Measurements from ENCODE around the gene BRD1.
"Not testable (repeated sequence)": the region's sequence is repeated elsewhere in the genome, so short reads cannot be mapped to it uniquely, and the experiment has no call there.

The BRD1 gene

GRCh38 chr22:49825944-49826602, 1.6 kb downstream of the BRD1 start:
- no peak for DNase-seq

- DNase-seq: no peak
These were observed 2.2 kb downstream of the BRD1 start for GRCh38 chr22:49825436-49825835.

DNA sequence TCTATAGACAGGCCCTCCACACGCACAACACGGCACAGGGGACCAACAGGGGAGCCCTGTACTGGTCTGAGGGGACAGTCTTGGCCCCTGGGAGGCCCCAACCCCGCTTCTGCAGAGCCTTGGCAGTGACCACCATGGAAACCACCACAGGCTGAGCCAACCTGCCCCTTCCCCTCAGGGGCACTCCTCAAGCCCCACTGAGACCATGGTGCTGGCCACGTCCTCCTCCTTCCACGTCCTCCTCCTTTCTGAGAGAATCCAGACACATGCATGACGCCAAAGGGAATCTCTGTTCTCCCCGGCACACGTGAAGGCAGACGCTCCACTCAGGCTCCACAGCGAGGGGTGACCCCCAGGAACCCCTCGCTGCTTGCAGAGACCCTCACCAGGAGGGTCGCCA, 2.7 kb downstream of the BRD1 start:
- no peak for DNase-seq

GRCh38 chr22:49824185-49824925, 3.3 kb downstream of the BRD1 start:
- no peak for DNase-seq

DNA sequence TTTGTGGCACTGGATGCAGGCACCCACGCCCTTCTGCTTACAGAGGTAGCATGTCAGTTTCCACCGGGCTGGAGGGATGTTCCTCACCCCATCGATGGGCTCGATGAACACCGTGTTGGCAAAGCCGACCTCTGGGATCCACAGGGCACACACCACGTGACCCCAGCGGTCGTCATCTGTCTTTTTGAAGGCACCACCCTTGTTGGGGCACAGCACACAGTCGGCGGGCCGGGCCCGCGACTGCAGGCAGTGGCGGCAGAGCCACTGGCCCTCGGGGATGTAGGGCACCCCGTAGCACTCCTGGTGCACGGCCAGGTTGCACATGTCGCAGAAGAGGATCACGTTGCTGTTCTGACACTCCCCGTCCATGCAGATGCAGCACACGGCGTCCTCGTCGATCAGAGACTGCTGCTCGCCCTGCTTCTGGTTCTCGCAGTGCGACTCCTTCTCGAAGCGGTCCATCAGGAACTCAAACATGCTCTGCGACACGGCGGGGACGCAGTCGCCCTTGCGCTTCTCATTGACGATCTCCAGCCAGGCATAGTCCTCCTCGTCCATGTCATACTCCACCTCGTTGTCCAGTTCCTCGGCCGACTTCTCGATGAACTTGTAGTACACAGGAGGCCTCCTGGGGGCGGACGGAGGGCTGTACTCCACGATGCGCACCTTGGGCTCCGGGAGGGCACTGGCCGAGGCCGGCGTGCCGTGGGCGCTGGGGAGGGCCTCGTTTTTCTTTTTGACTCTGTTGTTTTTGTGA, 4.2 kb downstream of the BRD1 start:
- no peak for DNase-seq

- not testable (repeated sequence) for DNase-seq
These were observed 5.9 kb downstream of the BRD1 start for GRCh38 chr22:49821741-49822140.

- DNase-seq: no peak
These were observed 6.7 kb downstream of the BRD1 start for GRCh38 chr22:49820984-49821383.

DNA sequence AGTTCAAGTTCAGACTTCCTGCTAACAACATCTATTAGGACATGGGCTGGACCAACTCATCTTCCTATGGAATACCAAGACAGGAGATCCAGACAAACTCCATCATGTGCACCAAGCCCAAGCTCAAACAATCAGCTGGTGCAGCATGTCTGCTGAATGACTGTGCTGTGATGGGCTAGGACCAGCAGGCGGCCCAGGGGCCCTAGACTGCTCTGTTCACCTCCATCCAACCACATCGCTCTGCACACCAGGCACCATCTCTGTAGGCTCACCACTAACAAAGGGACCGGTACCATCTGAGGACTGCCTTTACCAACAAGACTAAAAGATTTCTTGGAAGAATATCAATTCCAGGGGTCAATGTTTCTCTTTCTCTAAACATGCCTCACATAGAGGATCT, 10.3 kb downstream of the BRD1 start:
- DNase-seq: no peak

DNA sequence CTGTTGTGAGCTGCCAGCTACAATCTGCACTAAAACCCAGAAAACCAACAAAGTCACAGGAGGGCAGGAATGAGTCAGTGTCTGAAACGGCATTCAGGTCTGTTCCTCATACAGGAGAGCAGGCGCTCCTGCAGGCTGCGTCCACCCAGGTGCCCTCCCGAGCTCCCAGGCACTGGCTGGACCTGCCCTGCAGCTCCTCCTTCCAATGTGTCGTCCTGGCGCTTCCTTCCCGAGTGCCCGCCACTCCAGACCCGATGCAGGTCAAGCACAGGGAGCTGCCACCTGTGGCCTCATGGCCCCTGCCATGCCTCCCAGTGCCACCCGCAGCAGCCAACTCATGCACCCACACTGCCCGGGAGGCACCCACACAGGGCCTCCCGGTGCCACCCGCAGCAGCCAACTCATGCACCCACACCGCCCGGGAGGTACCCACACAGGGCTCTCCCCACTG, 12.0 kb downstream of the BRD1 start:
- DNase-seq: no peak

GRCh38 chr22:49814856-49815255, 12.8 kb downstream of the BRD1 start:
- DNase-seq: no peak

- DNase-seq: no peak
These were observed 13.4 kb downstream of the BRD1 start for GRCh38 chr22:49814164-49814686.

DNA sequence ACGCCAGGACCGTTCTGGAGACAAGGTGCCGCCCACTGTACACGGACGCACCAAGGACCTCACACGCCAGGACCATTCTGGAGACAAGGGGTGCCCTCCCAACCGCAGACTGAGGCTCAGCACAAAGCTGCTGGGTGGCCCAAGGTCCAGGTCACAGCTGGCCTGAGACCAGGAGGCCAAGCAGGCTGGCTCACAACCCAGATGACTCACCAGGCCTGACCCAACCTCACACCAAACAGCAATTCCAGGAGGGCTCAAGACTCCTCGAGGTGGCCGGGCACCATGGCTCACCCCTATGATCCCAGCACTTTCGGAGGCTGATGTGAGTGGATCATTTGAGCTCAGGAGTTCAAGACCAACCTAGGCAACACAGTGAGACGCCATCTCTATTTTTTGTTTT, 14.8 kb downstream of the BRD1 start:
- no peak for DNase-seq

DNA sequence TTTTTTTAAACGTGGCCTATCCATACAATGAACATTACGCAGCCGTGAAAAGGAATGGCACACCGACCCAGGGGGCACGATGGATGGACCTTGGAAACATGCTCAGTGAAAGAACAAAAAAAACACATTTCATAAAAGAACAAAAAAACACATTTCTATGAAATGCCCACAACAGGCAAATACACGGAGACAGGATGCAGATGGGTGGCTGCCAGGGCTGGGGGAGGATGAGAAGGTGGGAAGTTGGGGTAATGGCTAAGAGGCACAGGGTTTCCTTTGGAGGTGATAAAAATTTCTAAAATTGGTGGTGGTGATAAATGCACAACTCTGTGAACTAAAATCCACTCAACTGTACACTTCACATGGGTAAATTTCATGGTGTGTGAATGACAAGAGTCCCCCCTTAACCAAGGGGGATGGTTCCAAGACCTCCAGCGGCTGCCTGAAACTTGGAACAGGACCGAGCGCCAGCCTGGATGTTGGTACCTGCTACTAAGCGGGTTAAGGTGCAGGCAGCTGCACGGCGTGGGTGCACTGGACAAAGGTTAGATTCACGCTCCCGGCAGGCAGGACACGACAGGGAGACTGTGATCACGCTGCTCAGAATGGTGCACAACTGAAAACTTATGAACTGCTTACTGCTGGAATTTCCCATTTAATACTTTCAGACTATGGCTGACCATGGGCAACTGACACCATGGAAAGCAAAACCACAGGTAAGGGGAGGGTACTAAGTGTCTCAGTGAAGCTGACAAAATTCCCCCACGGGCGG, 16.5 kb downstream of the BRD1 start:
- no peak for DNase-seq

DNA sequence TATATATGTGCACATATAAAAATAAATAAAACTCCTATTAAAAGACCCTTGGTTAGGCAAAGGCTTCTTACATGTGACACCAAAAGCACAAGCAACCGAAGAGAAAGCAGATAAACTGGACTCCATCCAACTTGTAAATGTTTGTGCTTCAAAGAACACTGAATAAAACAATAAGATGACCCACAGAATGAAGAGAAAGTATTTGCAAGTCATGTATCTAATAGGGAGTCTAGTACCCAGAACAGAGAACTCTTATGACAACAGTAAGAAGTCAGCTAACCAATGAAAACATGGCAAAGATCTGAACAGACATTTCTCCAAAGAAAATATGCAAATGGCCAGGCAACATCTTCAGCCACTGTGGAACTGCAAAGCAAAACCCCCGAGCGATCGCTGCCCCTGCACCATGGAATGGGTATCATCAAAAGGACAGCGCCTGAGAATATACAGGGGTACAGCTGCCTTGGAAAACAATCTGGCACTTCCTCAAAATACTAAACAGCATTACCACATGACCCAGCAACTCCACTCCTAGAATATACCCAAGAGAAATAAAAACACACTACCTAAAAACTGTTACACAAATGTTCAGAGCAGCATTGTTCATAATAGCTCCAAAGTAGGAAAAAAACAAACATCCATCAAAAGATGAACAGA, 17.2 kb downstream of the BRD1 start:
- DNase-seq: no peak

DNA sequence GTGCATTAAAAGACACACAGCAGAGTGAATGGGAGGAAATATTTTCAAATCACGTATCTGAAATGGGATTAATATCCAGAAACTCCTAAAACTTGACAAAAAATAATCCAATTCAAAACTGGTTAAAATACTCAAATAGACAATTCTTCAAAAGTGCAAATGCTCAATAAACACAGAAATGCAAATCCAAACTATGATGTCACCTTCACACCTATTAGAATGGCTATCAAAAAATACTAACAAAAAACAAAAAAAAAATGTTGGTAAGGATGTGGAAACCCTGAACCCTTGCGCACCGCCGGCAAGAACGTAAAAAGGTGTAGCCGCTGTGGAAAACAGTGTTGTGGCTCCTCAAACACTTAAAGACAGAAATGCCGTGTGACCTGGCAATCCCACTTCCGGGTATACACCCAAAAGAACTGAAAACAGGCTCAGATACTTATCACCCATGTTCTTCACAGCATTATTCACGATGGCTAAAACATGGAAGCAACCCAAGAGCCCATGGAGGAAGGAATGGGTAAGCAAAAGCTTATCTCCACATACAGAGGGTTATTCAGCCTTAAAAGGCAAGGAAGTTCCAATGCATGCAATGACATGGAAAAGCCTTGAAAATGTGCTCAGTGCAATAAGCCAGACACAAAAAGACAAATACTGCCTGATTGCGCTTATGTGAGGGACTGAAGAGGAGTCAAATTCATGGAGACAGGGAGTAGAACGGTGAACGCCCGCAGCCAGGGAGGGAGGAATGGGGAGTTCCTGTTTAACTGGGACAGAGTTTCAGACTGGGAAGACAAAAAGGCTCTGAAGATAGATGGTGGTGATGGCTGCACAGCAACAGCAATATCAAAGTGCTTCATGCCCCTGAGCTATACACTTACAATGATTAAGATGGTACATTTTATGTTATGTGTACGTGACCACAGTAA, 19.6 kb downstream of the BRD1 start:
- DNase-seq: no peak

GRCh38 chr22:49807129-49807528, 20.5 kb downstream of the BRD1 start:
- no peak for DNase-seq

- DNase-seq: no peak
These were observed 23.8 kb downstream of the BRD1 start for GRCh38 chr22:49803737-49804375.

DNA sequence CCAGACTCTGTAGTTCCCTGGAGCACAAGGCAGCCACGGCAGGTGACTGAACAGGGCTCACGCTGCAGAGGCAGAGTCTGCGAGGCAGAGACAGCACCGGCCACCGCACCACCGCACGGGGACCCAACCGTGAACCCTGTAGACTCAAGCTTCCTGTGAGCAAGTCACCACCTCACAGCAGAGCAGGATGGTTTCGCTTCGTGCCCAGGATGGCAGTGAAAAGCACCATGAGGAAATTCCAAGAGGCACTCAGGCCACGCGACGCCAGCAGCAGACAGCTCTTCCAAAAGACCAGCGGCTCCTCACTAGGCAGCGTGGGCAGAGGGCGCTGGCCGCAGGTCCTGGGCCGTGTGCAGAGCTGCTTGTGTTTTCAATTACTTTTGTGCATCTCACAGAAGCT, 24.5 kb downstream of the BRD1 start:
- DNase-seq: no peak

DNA sequence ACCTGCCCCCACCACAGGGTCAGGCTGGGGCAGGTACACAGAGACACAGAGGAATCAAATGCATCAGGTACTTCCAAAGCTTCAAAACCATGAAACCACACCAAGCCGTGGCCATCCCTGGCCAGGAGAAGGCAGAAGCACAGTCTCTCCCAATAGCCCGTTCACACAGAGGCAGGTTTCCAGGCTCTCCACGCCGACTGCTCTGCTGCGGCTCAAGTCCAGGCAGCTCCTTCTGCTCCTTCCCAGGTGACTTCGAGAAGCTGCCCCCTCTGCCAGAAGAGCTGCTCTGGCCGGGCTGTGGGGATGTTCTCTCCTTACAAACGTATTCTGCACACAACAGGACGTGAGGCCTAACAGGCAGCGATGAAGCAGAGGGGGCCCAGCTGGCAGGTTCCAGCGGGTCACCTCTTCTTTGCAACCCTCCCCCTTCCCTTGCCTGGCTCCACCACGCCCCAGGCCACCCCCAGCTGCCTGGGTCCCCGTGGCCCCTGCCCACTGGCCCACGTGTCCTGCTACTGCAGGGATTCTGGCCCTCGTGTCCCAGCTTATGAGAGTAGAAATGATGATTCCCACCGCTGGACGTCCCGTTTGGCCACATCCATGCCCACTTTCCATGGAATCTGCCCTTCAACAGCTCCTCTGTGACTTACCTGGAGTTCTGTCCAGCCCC, 26.1 kb downstream of the BRD1 start:
- no peak for DNase-seq
